Measurements from ENCODE around the gene NOL4L. TPM values are rescaled to one million over a fixed set of nuclear protein-coding genes. Genes with fewer than 3 reads are reported as not detected.

The NOL4L gene
- total and polyA plus RNA-seq, 2 experiments from 2014 or later, result 35.6 to 42.9 TPM

DNA sequence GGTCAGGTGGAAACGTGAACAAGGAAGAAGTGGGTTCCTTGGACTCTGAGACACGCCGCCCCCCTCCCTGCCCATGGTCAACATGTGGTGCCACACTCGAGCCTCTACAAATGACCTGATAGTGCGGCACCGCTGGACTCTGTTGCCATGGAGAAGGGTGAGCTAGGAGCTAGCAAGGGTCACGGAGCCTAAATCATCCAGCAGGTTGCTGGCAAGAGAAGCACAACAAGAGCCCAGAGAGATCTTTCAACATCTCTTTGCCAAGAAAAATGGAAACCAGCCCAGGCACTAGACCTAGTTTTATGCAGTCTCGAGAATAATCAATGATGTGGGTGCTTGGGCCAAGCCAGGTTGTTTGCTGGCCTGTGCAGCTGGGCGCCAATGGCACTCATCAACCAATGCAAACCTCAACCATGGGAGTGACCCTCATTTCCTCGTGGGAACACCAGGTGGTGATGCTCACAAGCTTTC lies 69.5 kb downstream of the NOL4L start:
- H2AFZ ChIP-seq, result no peak overlapping the region
- no peaks in the 10 kb centered on the region for H3K79me2 ChIP-seq
- no peaks in the 10 kb centered on the region for H3K9me3 ChIP-seq (ENCODE audit: low read depth)
- H3K36me3 ChIP-seq (replicated peaks; ENCODE audit: insufficient read depth, low read depth), result no peaks in the 10 kb centered on the region
- 88% methylated on average over 10 of the region's 10 CpGs for WGBS (ENCODE audit: low lambda C conversion rate, missing lambda C conversion rate)
- peaks cover 12% of the 10 kb centered on the region for H3K4me1 ChIP-seq (ENCODE audit: insufficient read depth)
- TF ChIP-seq EZH2phosphoT487 (IDR thresholded peaks at IDR 0.05; ENCODE audit: low read depth, severe bottlenecking, unreplicated experiment), result no peak
- no peak for TF ChIP-seq EZH2 (IDR thresholded peaks at IDR 0.05; ENCODE audit: borderline replicate concordance)
- TF ChIP-seq, protein P1, sequence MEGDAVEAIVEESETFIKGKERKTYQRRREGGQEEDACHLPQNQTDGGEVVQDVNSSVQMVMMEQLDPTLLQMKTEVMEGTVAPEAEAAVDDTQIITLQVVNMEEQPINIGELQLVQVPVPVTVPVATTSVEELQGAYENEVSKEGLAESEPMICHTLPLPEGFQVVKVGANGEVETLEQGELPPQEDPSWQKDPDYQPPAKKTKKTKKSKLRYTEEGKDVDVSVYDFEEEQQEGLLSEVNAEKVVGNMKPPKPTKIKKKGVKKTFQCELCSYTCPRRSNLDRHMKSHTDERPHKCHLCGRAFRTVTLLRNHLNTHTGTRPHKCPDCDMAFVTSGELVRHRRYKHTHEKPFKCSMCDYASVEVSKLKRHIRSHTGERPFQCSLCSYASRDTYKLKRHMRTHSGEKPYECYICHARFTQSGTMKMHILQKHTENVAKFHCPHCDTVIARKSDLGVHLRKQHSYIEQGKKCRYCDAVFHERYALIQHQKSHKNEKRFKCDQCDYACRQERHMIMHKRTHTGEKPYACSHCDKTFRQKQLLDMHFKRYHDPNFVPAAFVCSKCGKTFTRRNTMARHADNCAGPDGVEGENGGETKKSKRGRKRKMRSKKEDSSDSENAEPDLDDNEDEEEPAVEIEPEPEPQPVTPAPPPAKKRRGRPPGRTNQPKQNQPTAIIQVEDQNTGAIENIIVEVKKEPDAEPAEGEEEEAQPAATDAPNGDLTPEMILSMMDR (IDR thresholded peaks at IDR 0.05; ENCODE audit: poor library complexity), result no peak
- H3K27ac ChIP-seq, result no peak overlapping the region
- no peak overlapping the region for H3K4me2 ChIP-seq
- DNase-seq (ENCODE audit: low spot score), result no peak
- H3K4me3 ChIP-seq, result no peak overlapping the region
- H3K27me3 ChIP-seq, result no peaks in the 10 kb centered on the region
- no peaks in the 10 kb centered on the region for H3K9me2 ChIP-seq (replicated peaks; ENCODE audit: insufficient read depth)
- H4K20me1 ChIP-seq (ENCODE audit: insufficient read depth, poor library complexity, severe bottlenecking), result no peaks in the 10 kb centered on the region

DNA sequence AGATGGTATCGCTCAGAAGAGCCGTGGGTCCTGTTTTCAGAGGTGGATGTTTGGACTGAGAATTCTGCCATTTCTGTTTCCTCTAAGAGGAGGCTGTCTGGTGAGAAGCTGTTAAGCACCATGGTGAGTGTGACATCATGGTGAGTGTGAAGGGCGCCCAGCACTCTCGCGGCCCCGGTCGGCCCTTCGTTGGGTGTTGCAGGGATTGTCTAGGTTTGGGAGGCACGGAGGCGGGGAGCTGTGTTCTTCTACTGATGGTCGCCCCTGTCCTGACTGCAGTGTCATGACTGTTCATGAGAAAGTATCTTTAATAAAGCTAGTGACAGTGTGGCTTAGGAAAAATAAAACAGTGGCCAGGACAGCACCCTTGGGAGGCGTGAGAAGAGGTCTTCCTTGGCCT lies 70.4 kb downstream of the NOL4L start:
- no peaks in the 10 kb centered on the region for H3K79me2 ChIP-seq
- no peak overlapping the region for H3K4me3 ChIP-seq
- H3K9me3 ChIP-seq (ENCODE audit: low read depth), result no peaks in the 10 kb centered on the region
- no peak overlapping the region for H3K27ac ChIP-seq
- no peaks in the 10 kb centered on the region for H3K36me3 ChIP-seq (replicated peaks; ENCODE audit: insufficient read depth, low read depth)
- 93% methylated on average over 12 of the region's 12 CpGs for WGBS (ENCODE audit: low lambda C conversion rate, missing lambda C conversion rate)
- H4K20me1 ChIP-seq (ENCODE audit: insufficient read depth, poor library complexity, severe bottlenecking), result no peaks in the 10 kb centered on the region
- H3K4me1 ChIP-seq (ENCODE audit: insufficient read depth), result peaks cover 21% of the 10 kb centered on the region
- H3K9me2 ChIP-seq (replicated peaks; ENCODE audit: insufficient read depth), result no peaks in the 10 kb centered on the region
- TF ChIP-seq EZH2 (IDR thresholded peaks at IDR 0.05; ENCODE audit: borderline replicate concordance), result no peak
- no peak for TF ChIP-seq EZH2phosphoT487 (IDR thresholded peaks at IDR 0.05; ENCODE audit: low read depth, severe bottlenecking, unreplicated experiment)
- TF ChIP-seq, protein P1 (IDR thresholded peaks at IDR 0.05; ENCODE audit: poor library complexity), result no peak
- H2AFZ ChIP-seq, result no peak overlapping the region
- DNase-seq (ENCODE audit: low spot score), result no peak
- no peak overlapping the region for H3K4me2 ChIP-seq
- H3K27me3 ChIP-seq, result no peaks in the 10 kb centered on the region

DNA sequence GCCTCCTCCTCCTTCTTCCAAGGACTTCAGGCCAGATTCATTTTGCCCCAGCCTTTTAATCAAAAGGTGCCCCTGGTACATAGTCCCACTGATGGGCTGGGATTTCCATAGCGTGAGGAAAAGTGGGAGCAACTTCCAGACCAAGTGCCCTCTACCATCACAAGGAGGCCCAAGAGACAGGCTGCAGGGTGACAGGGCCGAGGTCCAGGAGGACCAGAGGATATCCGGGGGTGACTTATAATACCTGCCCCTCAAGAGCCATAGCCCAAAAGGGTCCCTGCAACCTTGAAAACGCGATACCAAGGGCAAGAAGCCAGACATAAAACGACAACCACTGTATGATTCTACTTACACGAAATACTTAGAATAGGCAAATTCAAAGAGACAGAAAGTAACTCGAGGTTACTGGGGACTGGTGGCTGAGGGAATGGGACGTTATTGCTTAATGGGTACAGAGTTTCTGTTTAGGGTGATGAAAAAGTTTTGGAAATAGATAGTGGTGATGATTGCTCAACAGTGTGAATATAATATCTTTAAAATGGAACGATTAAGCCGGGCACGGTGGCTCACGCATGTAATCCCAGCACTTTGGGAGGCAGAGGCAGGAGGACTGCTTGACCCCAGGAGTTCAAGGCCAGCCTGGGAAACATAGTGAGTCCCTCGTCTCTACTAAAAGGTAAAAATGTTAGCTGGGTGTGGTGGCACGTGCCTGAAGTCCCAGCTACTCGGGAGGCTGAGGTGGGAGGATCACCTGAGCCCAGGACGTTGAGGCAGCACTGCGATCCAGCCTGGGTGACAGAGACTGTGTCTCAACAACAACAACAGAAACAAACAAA lies 71.9 kb downstream of the NOL4L start:
- H3K4me3 ChIP-seq, result no peak overlapping the region
- no peak overlapping the region for H2AFZ ChIP-seq
- H3K79me2 ChIP-seq, result no peaks in the 10 kb centered on the region
- WGBS (ENCODE audit: low lambda C conversion rate, missing lambda C conversion rate), result 92% methylated on average over 18 of the region's 18 CpGs
- no peak for DNase-seq (ENCODE audit: low spot score)
- H3K4me2 ChIP-seq, result no peak overlapping the region
- no peaks in the 10 kb centered on the region for H4K20me1 ChIP-seq (ENCODE audit: insufficient read depth, poor library complexity, severe bottlenecking)
- H3K9me3 ChIP-seq (ENCODE audit: low read depth), result no peaks in the 10 kb centered on the region
- no peaks in the 10 kb centered on the region for H3K36me3 ChIP-seq (replicated peaks; ENCODE audit: insufficient read depth, low read depth)
- peaks cover 34% of the 10 kb centered on the region for H3K4me1 ChIP-seq (ENCODE audit: insufficient read depth)
- TF ChIP-seq, protein P1 (IDR thresholded peaks at IDR 0.05; ENCODE audit: poor library complexity), result no peak
- TF ChIP-seq EZH2 (IDR thresholded peaks at IDR 0.05; ENCODE audit: borderline replicate concordance) (no peak), EZH2phosphoT487 (IDR thresholded peaks at IDR 0.05; ENCODE audit: low read depth, severe bottlenecking, unreplicated experiment) (no peak)
- no peaks in the 10 kb centered on the region for H3K27me3 ChIP-seq
- H3K9me2 ChIP-seq (replicated peaks; ENCODE audit: insufficient read depth), result no peaks in the 10 kb centered on the region
- H3K27ac ChIP-seq, result no peak overlapping the region
